Measurements from ENCODE around the gene SCAPER.

GRCh38 chr15:76584868-76585575 lies 320.1 kb downstream of the SCAPER start:
- TF ChIP-seq, protein P1, sequence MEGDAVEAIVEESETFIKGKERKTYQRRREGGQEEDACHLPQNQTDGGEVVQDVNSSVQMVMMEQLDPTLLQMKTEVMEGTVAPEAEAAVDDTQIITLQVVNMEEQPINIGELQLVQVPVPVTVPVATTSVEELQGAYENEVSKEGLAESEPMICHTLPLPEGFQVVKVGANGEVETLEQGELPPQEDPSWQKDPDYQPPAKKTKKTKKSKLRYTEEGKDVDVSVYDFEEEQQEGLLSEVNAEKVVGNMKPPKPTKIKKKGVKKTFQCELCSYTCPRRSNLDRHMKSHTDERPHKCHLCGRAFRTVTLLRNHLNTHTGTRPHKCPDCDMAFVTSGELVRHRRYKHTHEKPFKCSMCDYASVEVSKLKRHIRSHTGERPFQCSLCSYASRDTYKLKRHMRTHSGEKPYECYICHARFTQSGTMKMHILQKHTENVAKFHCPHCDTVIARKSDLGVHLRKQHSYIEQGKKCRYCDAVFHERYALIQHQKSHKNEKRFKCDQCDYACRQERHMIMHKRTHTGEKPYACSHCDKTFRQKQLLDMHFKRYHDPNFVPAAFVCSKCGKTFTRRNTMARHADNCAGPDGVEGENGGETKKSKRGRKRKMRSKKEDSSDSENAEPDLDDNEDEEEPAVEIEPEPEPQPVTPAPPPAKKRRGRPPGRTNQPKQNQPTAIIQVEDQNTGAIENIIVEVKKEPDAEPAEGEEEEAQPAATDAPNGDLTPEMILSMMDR (IDR thresholded peaks at IDR 0.05; ENCODE audit: low read depth, low read length): no peak
- TF ChIP-seq EZH2phosphoT487 (IDR thresholded peaks at IDR 0.05; ENCODE audit: low read depth): no peak

Data from OCI-LY3 (cell line).